DMS 273 (cell line): ENCODE results near the gene SEZ6L.
"Not testable (repeated sequence)": the region's sequence is repeated elsewhere in the genome, so short reads cannot be mapped to it uniquely, and the experiment has no call there.

Experiments
- DNase-seq: peaks from one replicate; lab custom pipeline; 2025; ENCODE audit not compliant: unreplicated experiment; lab: John Stamatoyannopoulos, UW

The SEZ6L gene

DNA sequence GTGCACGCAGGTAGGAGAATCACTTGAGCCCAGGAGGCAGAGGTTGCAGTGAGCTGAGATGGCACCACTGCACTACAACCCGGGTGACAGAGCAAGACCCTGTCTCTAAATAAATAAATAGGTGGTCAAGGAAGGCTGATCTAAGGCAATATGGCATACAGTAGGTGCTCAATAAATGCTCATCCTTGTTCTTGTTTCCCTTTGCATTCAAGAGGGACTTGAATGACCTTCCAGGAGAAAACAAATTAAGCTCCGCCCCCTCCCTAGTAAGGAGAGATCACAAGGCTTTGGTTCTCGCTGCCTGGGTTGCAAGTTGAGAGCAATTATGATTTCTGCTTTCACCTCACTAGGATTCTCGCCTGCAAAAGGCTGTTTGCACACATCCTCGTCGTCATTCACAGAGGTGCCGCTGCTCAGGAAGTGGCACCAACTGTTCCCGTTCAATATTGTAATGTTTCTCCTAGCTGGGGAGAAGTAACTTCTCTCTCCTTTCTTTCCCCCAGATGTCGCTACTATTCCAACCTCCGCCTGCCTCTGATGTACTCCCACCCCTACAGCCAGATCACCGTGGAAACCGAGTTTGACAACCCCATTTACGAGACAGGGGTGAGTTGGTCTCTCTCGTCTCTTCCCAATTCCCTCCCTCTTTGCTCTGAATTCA is 208.0 kb downstream of the SEZ6L start:
- peak; percentile 10 for DNase-seq

DNA sequence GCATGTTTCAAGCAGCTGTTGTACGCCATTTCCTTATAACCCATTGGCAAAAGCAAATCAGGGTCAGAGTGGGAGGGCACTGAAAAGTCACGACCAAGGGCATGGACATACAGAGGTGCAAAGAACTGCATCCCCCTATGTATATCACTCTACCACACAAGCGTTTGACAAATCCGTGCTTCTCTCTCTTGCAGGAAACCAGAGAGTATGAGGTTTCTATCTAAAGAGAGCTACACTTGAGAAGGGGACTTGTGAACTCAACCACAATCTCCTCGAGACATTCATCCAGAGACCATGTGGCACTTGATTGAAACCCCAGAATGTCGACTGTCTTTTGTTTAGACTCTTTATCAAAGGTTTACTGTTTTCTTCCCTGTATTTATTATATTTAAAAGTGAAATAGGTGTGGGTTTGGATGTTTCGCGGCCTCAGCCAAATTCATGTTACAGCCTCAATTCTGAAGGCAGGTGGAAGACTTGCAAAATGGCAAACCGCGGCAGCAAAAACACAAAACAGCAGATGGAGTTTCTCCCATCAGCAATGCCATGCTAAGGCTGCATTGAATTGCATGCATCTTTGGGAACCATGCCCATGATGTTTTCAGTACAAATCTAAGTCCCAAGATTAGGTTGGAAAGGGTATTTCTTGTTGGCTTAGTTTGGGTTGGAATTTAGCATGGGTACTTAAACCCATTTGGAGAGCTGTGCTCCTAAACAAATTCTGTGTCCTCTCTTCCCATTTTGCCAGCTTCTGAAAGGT is 211.0 kb downstream of the SEZ6L start:
- no peak for DNase-seq

DNA sequence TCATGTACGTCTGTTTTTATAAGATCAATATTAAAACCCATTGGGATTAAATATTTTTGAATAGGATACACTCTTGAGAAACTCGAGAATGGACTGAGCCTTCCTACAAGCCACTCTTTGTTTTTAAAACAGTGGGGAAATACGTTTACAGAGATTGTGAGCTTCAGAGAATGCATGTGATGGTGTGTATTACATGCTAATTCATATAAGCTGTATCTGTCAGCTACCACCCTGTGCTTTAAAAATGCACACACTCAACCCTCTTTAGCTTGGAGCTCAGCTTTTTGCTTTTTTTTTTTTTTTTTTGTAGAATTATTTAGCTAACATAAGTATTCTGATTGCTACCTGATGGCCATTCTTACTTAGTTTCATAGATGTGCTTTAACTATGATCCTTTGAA is 213.5 kb downstream of the SEZ6L start:
- no peak for DNase-seq

DNA sequence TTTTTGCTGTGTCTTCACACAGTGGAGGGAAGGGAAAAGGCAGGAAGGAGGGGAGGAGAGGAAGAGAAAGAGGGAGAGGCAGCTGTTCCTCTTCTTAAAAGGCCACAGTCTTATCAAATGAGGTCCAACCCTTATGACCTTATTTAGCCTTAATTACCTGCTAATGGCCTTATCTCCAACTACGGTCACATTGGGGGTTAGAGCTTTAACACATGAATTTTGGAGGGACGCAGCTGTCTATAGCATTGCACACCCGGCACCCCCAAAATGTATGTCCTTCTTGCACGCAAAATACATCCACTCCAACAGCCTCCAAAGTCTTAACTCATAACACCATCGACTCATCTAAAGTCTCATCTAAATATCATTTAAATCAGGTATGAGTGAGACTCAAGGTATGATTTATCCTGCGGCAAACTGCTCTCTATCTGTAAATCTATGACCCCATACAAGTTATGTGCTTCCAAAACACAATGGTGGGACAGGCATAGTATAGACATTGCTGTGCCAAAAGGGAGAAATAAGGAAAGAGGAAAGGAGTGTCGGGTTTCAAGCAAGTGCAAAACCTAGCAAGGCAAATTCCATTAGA is 214.8 kb downstream of the SEZ6L start:
- no peak for DNase-seq

DNA sequence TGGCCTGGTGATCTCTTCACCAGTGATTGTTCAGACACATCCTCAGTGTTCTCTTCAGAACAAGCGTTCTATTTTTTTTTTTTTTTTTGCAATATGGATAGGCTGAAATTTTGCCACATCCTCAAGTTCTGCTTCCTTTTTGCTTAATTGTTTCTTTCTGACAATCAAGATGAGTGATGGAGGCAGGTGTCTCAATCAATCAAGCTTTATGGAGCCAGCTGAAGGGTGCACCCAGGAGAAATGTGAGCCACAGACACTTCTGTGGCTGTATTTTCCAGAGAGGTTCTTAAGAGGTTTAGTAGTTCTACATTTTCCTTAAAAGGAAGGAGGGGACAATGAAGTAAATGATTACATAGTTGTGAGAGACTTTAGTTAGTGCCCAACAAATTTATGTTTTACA is 215.9 kb downstream of the SEZ6L start:
- DNase-seq = no peak

DNA sequence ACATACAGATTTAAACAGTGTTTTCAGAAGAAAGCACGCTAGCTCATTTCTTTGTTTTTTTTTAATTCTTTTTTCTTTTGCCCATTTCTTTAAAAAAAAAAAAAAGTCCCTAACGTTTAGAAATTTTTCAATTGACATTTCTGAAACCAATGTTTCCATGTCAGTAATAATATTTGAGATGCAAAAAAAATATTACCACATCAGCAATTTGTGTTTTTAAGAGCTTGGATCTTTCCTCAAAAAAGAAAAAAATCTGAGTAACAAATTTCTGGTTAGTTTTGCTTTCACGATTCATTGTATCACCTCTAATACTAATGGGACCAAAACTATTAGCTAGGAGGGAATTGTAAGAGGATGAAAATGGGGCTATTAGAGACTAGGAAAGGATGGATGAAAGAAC is 219.9 kb downstream of the SEZ6L start:
- no peak for DNase-seq

DNA sequence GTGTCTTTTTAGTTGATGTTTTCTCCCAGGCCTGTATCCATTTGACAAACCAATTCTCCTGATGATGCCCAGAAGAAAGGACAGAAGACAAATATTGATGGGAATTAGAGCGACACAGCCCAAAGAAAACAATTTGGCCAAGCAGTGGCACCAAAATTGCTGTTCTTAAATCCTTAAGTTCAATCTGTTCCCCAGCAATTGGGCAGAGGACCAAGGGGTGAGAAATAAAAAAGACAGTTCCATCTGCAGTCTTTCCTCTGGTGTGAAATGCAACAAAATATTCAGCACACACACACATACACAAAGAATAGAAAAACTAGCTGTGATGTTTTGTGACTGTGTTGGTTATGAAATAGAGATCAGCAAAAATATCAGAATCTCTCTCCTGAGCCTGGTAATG is 221.8 kb downstream of the SEZ6L start:
- no peak for DNase-seq

DNA sequence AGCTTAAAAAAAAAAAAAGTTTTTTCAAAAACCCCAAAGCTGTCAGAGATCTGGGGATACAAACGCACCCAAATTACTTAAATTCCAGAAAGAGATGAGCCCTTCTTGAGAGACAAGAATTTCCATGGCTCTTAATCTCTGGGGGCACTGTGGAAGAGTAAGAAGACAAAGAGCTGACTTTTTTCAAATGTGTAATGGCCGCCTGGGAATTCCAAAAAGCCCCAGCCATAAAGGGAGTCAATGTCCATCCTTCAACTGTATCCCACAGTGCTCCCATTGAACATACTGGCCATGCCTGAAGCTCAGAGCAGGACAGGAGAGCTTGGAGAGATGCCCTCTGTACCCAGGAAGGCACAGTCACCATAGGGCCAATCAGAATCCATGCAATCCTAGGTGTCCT is 222.4 kb downstream of the SEZ6L start:
- no peak for DNase-seq

DNA sequence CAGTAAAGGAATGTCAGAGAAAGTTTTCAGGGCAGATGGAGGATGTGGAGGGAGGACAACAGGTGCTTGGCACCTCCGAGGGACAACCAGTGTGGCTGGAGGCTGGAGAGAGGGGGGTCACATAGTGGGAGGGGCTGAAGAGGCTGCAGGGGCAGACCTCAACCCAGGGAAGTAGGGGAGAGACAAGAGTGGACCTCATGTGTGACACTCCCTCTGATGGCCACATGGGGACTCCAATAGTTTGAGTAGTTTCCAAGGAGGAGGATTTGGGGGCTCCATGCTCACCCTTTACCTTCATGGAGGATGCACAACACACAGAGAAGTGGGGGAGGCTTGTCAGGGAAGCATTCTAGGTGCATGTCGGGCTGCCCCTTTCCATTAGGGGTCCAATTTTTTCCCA is 224.7 kb downstream of the SEZ6L start:
- DNase-seq = no peak

DNA sequence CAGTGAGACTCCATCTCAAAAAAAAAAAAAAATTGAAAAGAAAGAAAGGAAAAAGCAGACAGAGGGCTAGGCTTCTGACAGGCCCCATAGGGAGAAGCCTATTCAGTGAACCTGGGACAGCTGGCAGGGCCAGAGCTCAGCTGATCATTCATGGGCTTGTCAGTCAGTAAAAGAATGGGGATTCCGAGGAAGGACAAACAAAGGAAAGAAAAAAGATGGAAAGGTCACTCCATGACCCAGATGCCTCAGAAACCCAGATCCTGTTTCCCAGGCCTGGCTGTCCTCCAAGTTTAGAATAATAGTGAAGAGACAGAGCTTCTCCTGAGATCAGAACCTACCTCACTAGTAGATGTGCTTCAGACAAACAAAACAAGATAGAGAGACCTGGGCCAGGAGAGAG is 225.5 kb downstream of the SEZ6L start:
- DNase-seq = peak; percentile 9

DNA sequence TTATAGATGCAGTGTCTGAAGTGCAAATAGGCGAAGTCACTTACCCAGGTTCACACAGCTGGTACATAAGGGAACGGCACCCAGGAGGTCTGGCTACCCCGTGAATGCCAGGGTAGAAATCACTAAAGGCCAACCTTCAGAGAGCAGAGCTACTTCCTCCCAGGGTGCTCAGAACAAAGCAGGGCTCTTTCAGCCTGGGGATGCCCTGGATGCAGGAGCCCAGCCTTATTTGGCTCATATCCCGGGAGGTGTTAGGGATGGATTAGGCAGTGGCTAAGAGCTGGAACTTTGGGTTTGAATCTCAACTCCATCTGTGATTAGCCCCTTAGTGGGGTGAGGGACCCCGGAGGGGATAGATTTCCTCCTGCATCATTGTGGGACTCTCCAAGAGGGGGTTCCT is 226.7 kb downstream of the SEZ6L start:
- no peak for DNase-seq

DNA sequence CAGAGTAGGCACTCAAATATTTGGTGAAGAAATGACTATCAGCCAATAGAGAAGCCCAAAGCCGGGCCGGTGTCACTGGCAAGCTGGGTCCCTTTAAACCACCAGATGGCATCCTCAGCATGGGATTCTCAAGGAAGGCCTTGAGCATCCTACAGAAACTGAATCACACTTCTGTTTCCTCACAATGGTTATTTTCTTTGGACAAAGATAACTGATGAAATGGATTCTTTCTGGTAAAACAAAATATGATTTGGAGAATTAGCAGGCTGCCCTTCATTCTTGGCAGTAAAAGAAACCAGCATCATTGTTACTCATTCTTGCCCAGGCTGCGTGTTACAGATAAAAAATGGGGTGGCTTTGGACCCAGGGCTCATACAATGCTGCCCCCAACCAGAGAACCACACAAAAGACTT is 229.5 kb downstream of the SEZ6L start:
- DNase-seq = peak; percentile 81

DNA sequence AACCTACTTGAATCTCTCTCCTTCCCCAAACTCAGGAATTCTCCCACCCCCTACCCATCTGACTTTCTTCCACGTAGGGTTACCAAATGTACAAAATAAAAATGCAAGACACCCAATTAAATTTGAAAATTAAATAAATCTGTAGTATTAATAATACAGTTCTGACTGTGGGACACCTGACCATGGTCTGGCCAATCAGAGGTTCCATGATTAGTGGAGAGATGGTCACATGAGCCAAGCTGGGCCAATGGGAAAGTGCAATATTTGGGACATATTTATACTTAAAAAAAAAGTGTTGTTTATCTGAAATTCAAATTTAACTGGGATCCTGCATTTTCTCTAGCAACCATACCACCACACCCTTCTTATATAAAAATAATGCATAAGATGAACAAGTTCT is 230.0 kb downstream of the SEZ6L start:
- DNase-seq = no peak

DNA sequence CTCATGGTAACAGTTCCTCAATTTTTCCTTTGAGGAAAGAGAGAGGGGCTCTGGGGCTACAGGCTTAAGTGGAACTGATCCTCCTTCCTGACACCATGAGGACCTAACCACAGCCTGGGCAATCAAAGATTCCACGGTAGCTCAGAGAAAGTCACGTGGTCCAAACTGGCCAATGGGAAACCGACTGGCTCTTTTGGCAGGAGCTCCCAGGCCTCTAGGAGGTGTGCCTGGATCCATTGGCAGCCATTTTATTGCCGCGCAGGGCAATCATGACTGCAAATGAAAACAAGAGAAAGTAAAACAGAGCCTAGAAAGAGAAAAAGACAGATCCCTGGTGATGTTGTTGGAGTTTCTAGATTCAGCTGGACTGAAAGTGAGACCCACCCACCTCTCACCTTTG is 232.5 kb downstream of the SEZ6L start:
- DNase-seq = no peak

DNA sequence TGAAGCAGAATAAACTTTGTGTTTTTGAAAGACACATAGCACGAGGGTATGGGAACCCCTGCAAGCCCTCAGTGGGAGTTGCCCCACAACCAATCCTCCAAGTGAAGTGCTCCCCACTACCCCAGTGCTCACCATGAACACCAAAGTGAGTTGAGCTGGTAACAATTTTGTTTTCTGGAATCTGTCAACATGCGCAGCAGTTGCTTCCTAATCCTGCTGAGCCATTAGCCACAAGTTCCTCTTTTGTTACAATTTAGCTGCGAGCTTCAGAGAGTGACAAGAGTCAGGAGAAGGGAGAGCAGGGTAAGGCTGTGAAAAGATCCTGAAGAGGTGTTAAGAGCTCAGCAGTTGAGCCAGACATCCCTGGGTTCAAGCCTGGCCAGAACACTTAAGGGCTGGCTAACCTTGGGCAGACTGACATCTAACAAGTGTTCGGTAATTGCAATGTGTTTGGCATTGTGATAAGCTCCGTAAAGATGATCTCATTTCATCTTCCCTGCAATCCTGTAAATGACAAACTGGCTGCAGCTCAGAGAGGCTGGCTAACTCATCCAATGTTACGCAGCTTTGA is 235.7 kb downstream of the SEZ6L start:
- DNase-seq = no peak

DNA sequence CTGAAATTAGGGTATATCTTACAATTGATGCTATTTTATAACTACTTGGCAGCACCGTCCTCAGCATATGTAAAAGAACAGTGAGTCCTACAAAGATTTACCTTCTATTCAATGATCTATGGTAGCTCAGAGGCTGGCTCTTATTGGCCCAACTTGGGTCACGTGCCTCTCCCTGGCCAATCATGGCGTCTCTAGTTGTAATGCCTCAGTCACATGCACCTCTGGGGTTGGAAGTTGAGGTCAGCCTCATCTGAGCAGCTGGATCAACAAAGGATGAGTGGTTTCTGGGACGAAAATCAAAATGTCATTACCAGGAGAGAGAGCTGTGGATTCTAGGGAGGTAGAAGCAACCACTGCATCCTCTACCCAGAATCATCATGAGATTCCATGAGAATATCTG is 236.9 kb downstream of the SEZ6L start:
- peak; percentile 21 for DNase-seq

DNA sequence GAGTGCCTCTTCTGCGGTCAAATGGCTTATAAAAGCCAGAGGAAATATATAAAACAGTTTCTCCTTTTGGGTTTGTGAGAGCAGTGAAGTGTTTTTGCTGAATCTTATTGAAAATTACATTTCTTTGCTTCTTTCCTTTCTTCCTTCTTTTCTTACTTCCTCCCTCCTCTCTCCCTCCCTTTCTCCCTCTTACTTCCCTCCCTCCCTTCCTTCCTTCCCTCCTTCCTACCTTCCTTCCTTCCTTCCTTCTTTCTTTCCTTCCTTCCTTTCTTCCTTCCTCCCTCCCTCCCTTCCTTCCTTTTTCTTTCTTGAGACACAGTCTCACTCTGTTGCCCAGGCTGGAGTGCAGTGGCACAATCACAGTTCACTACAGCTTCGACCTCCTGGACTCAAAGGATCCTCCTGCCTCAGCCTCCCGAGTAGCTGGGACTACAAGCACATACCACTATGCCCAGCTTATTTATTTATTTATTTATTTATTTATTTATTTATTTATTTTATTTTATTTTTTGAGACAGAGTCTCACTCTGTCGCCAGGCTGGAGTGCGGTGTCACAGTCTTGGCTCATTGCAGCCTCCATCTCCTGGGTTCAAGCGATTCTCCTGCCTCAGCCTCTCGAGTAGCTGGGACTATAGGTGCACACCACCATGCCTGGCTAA is 239.4 kb downstream of the SEZ6L start:
- not testable (repeated sequence) for DNase-seq

DNA sequence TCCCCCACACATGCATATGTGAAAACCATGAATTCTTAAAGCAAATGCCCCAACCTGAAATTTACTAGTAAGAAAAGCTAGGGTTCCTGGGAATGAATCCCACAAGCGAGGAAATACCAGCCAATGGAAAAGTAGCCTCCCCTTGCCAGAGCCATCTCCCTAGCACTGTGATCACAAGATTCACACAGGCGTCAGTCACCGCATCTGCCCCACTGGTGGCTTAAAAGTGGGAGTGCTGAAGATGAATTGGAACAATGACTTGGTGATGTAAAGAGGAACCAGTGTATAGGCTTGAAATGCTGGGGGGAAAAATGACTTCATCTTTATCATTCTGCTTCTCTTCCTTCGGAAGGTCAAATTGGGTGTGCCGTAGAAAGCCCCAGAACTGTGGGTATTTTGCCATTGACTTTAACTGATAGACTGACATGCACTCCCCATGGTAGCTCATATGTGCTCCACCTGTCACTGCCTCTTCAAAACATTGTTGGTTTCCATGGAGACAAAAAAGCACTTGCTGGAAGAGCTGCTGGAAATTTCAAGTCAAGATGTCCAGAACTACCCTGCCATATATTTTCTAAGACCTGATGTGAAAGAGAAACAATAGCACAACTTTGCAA is 240.6 kb downstream of the SEZ6L start:
- DNase-seq = peak; percentile 27

DNA sequence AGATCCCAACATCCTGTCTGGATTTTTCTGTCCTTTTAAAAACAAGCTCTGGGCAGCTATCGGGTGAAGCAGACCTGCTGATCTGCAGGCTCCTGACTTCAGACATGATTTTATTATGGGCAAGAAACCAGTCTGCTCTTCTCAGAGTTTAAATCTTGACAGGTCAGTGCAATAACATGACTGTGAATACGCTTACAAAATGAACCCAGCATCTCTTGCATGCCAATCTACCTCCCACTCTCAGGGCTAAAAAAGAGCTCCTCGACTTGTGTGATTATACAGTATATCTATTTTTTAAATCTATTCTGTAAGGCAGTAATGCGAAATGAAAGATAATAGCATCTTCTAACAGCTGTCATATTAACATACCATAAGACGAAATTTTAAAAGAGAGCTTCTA is 241.1 kb downstream of the SEZ6L start:
- no peak for DNase-seq

DNA sequence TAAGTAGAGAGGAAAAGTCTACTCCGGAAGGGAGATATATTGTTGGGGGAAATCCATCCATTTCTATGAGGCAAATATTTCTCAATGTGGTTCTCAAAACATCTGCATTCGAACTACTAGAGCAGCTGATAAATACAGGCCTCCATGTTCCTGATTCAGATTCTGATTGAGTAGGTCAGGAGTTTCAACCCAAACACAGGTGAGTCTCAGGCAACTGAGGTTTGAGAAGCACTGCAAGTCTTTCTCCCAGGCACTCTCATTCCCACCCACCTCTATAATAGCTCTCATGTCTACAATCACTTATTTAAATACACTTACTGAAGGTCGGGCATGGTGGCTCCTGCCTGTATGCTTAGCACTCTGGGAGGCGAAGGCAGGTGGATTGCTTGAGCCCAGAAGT is 245.1 kb downstream of the SEZ6L start:
- no peak for DNase-seq

DNA sequence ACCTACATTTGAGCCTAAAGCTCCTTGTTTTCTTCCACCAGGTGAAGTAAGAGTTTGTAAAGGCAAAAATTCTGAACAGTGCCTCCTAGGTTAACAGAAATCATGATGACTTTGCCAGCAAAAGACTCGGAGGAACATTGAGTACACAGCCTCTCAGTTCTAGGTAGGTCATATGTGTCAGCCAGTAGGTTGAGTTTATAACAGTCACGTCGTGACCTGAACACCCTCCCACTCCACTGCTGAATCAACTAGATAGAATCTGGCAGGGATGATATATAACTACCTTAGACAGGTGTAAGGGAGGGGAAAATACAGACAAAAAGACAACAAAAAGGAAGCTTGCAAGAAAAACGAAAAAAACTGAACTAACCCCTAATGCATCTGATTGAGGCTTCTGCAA is 247.0 kb downstream of the SEZ6L start:
- DNase-seq = no peak
